ENCODE measurements around the gene SH2D5.

Gene SH2D5

GRCh38 chr1:20711285-20712214 lies 21.0 kb downstream of the SH2D5 start:
- no peak for DNase-seq

GRCh38 chr1:20710469-20711284 lies 21.8 kb downstream of the SH2D5 start:
- DNase-seq = no peak

GRCh38 chr1:20709868-20710267 lies 22.6 kb downstream of the SH2D5 start:
- DNase-seq = no peak

- no peak for DNase-seq
Measured at GRCh38 chr1:20708891-20709290, 23.6 kb downstream of the SH2D5 start.

- DNase-seq = no peak
Measured at GRCh38 chr1:20708057-20708456, 24.4 kb downstream of the SH2D5 start.

GRCh38 chr1:20706841-20707240 lies 25.7 kb downstream of the SH2D5 start:
- no peak for DNase-seq

GRCh38 chr1:20705203-20705755 lies 27.2 kb downstream of the SH2D5 start:
- DNase-seq = no peak

GRCh38 chr1:20704390-20705202 lies 27.9 kb downstream of the SH2D5 start:
- DNase-seq = no peak

GRCh38 chr1:20703124-20703756 lies 29.3 kb downstream of the SH2D5 start:
- no peak for DNase-seq

- DNase-seq = no peak
Measured at GRCh38 chr1:20702416-20702815, 30.1 kb downstream of the SH2D5 start.

- no peak for DNase-seq
Measured at GRCh38 chr1:20701847-20702246, 30.7 kb downstream of the SH2D5 start.

GRCh38 chr1:20701446-20701845 lies 31.1 kb downstream of the SH2D5 start:
- DNase-seq = no peak

GRCh38 chr1:20700636-20701215 lies 31.8 kb downstream of the SH2D5 start:
- no peak for DNase-seq

- DNase-seq = no peak
Measured at GRCh38 chr1:20699558-20699957, 32.9 kb downstream of the SH2D5 start.

- no peak for DNase-seq
Measured at GRCh38 chr1:20698195-20698910, 34.1 kb downstream of the SH2D5 start.

GRCh38 chr1:20697563-20697962 lies 34.9 kb downstream of the SH2D5 start:
- no peak for DNase-seq

- peak; percentile 99 for DNase-seq
Measured at GRCh38 chr1:20696397-20697333, 35.8 kb downstream of the SH2D5 start.

- DNase-seq = no peak
Measured at GRCh38 chr1:20695515-20695914, 37.0 kb downstream of the SH2D5 start.

GRCh38 chr1:20693623-20694022 lies 38.9 kb downstream of the SH2D5 start:
- no peak for DNase-seq

GRCh38 chr1:20691872-20692271 lies 40.6 kb downstream of the SH2D5 start:
- no peak for DNase-seq

All from NCI-H510A treated with DMSO at 0.1 percent for 48 hours (cell line).